HG03565 (cell line): ENCODE data around the gene HIP1.
"Not testable (repeated sequence)": the region's sequence is repeated elsewhere in the genome, so short reads cannot be mapped to it uniquely, and the experiment has no call there.

Source experiments
- ATAC-seq: cut with Tn5 transposase; IDR thresholded peaks from one replicate; pipeline ENCODE4 v1.9.1; 2021; ENCODE audit warnings: mild to moderate bottlenecking, moderate library complexity; ENCODE audit not compliant: unreplicated experiment

Gene HIP1

GRCh38 chr7:75717746-75718145, 21.0 kb downstream of the HIP1 start:
- ATAC-seq: not testable (repeated sequence)

- no peak for ATAC-seq
Measured at GRCh38 chr7:75716992-75717626, 21.6 kb downstream of the HIP1 start.

GRCh38 chr7:75715864-75716263, 22.9 kb downstream of the HIP1 start:
- no peak for ATAC-seq

DNA sequence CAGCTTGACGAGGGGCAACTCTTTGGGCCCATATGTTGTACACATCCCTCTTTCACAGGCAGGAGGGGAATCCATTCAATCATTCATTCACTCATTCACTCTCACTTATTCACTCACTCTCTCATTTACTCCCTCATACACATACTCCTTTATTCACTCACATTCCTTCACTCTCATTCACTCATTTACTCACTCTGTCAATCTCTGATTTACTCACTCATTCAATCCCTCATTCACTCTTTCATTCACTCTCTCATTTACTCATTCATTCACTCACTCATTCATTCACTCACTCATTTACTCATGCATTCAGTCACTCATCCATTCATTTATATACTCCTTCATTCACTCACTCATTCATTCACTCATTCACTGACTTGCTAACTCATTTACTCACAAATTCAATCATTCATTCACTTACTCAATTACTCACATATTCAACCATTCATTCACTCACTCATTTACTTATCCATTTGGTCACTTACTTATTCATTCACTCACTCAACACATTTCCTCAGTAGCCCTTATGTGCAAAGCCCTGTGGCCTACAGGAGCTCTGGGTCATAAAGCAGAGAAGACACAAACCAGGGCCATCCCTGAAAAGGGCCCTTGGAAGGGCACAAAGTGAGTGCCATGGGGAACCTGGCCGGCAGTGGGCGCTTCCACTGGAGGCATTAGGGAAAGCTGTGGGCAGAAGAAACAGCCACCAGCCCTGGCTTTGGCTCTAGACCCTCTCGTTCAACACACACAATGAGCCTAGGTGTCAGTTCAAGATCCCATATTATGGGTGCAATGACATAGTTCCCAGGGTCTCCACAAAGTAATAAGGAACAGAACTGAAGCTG, 26.0 kb downstream of the HIP1 start:
- no peak for ATAC-seq

- no peak for ATAC-seq
Measured at GRCh38 chr7:75711656-75712514, 26.9 kb downstream of the HIP1 start.

GRCh38 chr7:75711076-75711475, 27.7 kb downstream of the HIP1 start:
- no peak for ATAC-seq

DNA sequence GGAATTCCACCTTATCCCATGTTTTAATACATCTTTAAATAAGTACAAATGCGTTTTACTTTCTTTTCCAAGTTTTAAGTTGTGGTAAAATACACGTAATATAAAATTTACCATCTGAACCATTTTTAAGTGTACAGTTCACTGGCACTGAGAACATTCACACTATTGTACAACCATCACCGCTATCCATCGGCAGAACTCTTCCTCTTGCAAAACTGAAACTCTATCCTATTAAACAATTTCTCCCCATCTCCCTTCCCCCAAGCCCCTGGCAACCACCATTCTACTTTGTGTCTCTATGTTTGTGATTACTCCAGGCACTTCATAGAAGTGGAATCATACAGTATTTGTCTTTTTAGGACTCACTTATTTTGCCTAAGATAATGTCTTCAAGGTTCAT, 33.8 kb downstream of the HIP1 start:
- no peak for ATAC-seq

DNA sequence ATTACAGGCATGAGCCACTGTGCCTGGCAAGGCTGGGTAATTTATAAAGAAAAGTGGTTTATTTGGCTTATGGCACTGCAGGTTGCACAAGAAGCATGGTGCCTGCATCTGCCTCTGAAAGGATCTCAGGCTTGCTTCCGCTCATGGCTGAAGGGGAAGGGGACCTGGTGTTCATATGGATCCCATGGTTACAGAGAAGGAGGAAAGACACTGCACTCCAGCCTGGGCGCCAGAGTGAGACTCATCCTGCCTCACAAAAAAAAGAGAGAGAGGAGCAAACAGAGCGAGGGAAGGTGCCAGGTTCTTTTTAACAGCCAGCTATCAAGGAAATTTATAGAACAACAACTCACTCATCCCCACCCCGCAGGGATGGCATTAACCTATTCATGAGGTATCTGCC, 36.2 kb downstream of the HIP1 start:
- ATAC-seq: no peak

DNA sequence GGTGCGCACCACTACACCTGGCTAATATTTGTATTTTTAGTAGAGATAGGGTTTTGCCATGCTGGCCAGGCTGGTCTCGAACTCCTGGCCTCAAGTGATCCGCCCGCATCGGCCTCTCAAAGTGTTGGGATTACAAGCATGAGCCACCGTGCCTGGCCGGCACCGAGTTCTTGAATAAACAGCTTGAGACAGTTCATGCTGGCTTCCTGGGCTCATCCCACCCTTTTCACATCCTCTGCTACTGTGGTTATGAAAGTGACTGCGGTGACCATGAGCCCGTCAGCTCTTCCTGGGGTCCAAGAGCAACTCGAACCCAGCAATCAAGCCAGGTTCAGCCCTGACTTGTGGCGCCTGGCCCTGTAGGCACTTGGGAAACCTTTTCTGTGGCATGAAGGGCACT, 38.7 kb downstream of the HIP1 start:
- no peak for ATAC-seq

DNA sequence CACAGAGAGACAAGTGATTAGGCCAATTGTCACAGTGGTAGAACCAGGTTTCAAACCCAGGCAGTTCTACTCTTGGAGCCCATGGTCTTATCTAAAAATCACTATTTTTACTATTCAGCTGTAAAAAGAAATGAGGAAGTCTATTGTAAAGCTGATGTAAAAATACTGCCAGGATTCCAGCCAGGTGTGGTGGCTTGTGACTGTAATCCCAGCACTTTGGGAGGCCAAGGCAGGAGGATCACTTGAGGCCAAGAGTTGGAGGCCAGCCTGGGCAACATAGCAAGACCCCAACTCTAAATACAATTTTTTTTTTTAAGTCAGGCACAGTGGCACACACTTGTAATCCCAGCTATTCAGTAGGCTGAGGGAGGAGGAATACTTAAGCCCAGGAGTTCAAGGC, 40.4 kb downstream of the HIP1 start:
- no peak for ATAC-seq

- no peak for ATAC-seq
Measured at GRCh38 chr7:75696263-75697037, 42.3 kb downstream of the HIP1 start.

GRCh38 chr7:75694638-75695399, 43.9 kb downstream of the HIP1 start:
- ATAC-seq: no peak

DNA sequence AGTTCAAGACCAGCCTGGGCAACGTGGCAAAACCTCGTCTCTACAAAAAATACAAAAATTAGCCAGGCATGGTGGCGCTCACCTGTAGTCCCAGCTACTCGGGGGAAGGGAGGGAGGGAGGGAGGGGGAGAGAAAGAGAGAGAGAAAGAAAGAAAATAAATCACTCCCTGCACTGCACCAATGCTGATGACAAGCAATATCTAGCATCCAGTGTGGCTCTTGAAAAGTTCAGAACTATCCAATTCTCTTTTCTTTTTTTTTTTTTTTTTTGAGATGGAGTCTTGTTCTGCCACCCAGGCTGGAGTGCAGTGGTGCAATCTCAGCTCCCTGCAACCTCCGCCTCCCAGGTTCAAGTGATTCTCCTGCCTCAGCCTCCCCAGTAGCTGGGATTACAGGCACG, 45.1 kb downstream of the HIP1 start:
- ATAC-seq: not testable (repeated sequence)

GRCh38 chr7:75691793-75692543, 46.8 kb downstream of the HIP1 start:
- no peak for ATAC-seq

- ATAC-seq: no peak
Measured at GRCh38 chr7:75690121-75690523, 48.6 kb downstream of the HIP1 start.

- ATAC-seq: no peak
Measured at GRCh38 chr7:75689246-75690099, 49.3 kb downstream of the HIP1 start.

DNA sequence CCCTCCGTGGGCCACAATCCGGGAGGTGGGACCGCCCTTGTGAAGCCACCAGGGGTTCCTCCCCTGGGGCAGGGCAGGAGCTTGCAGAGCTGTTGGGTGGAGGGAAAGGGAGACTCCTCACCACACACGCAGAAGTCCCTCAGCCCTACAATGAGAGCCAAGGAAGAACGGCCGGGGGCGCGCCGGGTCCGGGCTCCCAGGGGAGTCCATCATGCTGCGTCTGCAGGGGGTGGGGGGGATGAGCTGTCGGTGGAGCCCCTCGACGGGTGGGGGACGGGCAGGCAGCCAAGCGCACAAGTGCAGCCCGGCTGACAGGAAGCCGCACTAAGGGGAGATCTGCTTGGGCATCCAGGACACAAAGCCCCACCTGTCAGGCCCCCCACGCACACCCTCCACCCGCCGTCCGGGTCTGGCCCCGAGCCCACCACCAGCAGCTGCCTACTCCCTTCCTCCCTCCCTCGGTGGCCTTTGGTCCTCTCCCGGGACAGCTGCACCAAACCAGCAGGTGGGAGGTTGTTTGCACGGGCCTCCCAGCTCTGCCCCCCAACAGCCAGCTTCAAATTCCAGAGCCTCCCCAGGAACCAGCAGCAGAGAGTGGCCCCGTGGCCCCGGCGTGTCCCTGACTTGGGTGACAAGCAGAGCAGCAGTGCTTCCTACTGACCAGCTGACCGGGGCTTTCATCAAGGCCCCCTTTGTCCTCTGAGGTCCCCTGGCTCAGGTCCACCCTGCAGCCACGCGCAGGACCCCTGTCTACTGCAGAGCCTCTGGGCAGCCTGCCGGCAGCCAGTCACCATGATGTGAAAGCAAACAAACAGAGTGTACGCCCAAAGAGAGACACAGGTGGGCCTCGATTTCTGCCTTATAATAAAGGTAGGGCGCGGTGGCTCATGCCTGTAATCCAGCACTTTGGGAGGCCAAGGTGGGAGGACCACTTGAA, 50.3 kb downstream of the HIP1 start:
- ATAC-seq: no peak
